IPS DF 6.9 (cell line): ENCODE results near the gene SRI.
"Not testable (repeated sequence)": the region's sequence is repeated elsewhere in the genome, so short reads cannot be mapped to it uniquely, and the experiment has no call there.

Experiments used
- DNase-seq: peaks from one replicate; pipeline ENCODE4 v3.0.0-alpha.2; 2013; ENCODE audit warnings: low read depth, low spot score
- H3K27ac ChIP-seq: one replicate; pipeline ENCODE4 v1.5.1; 2013; ENCODE audit warnings: low read length, control low read depth
- H3K27me3 ChIP-seq: 2 replicates; pipeline ENCODE4 v1.6.1; 2013; ENCODE audit warnings: mild to moderate bottlenecking, low read length; ENCODE audit not compliant: control insufficient read depth, insufficient read depth
- H3K36me3 ChIP-seq: 2 replicates; pipeline ENCODE4 v1.6.1; 2013; ENCODE audit warnings: low read length; ENCODE audit not compliant: control insufficient read depth, insufficient read depth
- H3K4me1 ChIP-seq: 2 replicates; pipeline ENCODE4 v1.6.1; 2013; ENCODE audit warnings: low read length; ENCODE audit not compliant: control insufficient read depth, insufficient read depth
- H3K4me3 ChIP-seq: 2 replicates; pipeline ENCODE4 v1.5.1; 2013; ENCODE audit warnings: mild to moderate bottlenecking, low read length
- H3K9me3 ChIP-seq: 2 replicates; pipeline ENCODE4 v1.6.1; 2013; ENCODE audit warnings: low read length, inconsistent platforms; ENCODE audit not compliant: control insufficient read depth, insufficient read depth
- WGBS: extraction: QIAGEN DNeasy Blood & Tissue Kit; methylation state at CpG from one replicate; pipeline ENCODE4 v1.1.7; 2013; ENCODE audit warnings: mixed read lengths, missing lambda C conversion rate; ENCODE audit not compliant: insufficient read length, insufficient coverage; 5-methylcytosine and 5-hydroxymethylcytosine counted together

SRI gene, protein sequence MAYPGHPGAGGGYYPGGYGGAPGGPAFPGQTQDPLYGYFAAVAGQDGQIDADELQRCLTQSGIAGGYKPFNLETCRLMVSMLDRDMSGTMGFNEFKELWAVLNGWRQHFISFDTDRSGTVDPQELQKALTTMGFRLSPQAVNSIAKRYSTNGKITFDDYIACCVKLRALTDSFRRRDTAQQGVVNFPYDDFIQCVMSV

DNA sequence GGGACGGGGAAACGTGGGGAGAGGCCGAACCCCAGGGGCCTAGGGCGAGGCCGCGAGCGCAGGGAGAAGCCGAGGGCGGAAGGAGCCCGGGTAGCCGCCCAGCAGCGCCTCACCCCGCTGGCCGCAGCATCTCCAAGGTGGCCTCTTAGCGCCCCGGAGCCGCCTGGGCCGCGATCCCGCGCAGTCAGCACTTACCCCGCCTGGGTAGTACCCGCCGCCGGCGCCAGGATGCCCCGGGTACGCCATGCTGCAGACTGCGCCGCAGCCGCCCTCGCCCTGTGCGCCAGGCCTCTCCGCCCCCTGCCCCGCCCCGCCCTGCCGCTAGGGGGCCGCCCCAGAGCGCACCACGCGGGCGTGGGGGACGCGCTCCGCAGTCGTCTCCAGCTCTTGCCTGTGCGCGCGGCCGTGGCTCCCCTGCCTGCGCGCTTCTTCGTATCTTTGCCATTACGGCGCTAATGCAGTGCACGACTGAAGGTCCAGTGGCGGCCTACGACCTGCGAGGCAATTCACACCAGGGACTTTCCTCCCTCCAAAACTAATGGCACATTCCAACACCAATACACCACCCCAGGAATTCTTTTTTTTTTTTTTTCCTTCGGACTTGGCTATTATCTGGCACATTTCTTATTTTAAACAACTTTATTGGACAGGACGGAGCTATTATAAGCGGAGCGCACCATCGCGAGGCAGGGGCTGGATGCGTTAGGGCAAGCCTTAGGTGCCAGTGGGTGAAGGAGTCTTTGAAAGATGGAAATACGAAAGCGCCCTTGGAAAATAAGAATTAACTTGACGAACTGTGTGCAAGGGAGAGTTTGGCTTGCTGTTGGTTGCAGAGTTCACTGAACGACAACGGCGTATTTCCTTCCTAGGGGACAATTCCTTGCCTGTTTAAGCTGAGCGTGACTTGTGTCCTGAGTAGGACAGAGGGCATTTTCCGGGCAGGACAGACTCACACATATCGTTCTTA is at the start of gene SRI:
Gene SRI, minus strand, starts transcription at position 258 of the 967 bp plus-strand sequence. Its CDS starts 12 bp downstream, at position 246.
- DNase-seq: no peak
- H3K4me3 ChIP-seq: peak within 1 kb of the TSS; percentile 65
- H3K9me3 ChIP-seq: no peaks in the 10 kb centered on the region
- WGBS: no CpG with 5 or more reads among the region's 75 CpGs
- no peak within 1 kb of the TSS for H3K27ac ChIP-seq
- peaks cover 4% of the 10 kb centered on the region; the same call in 1 of the 2 replicates for H3K36me3 ChIP-seq
- no peaks in the 10 kb centered on the region for H3K27me3 ChIP-seq
- peaks cover 2% of the 10 kb centered on the region; the same call in 1 of the 2 replicates for H3K4me1 ChIP-seq

DNA sequence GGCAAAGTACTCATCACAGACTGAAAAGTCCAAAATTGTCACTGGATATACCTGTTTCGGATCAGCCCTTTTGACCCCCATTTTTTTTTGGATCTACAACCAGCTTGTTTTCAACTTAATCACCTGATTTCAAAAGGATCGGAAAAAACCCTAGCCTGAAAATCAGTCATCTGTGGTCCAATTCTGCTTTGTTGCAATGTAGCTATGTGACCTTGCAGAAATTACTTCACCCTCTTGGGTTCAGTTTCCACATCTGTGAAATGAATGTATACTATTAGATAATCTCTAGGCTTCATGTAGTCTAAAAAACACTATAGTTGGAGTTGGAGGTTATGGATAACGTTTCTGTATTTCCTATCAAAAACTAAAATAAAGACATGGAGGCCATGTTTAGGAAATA is 49.7 kb upstream of the SRI start:
- no CpG with 5 or more reads among the region's 3 CpGs for WGBS
- no peak overlapping the region for H3K27ac ChIP-seq
- no peak for DNase-seq

DNA sequence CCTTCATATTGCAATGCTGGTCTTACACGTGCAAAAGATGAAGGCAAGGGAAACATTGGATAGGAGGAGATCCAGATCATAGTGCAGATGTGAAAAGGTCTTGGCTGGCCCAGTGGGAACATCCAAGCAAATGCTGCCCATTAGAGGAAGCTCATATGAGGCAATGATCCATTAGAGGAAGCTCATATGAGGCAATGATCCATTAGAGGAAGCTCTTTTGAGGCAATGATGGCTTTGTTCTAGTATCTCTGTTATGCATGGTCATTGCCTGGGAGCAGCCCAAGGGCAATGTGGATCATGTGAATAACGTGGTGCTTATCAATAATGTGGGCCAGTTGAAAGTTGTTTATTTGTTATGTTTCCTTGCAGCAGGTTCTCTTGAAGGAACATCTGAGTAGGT is 49.0 kb upstream of the SRI start:
- H3K27ac ChIP-seq: no peak overlapping the region
- DNase-seq: no peak
- no peaks in the 10 kb centered on the region for H3K36me3 ChIP-seq
- H3K9me3 ChIP-seq: no peaks in the 10 kb centered on the region
- H3K4me1 ChIP-seq: no peaks in the 10 kb centered on the region
- no CpG with 5 or more reads among the region's 2 CpGs for WGBS
- no peaks in the 10 kb centered on the region for H3K27me3 ChIP-seq
- no peak overlapping the region for H3K4me3 ChIP-seq

More for the DNA sequence above, 49.7 kb upstream of the SRI start:
- Histone ChIP-seq H3K4me1 (no peaks in the 10 kb centered on the region), H3K4me3 (no peak overlapping the region), H3K36me3 (no peaks in the 10 kb centered on the region), H3K27me3 (no peaks in the 10 kb centered on the region), H3K9me3 (no peaks in the 10 kb centered on the region)

DNA sequence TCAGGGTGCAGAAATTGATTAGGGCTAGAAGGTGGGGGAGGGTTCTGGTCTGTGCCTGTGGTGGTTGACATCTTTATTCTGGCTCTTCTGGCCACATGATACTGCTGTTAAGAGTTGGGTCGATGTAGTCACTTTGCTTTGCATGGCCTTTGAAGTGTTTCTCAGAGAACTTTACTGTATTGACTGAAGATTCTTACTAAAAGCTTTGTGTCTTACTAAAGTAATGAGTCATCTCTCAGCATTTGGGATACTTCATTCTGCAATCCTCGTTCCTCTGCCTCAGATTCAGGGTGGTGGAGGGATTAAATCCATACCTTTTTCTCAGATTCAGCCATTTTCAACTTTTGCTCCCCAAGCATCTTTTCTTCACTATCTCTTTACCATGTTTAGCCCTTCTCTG is 48.2 kb upstream of the SRI start:
- H3K27me3 ChIP-seq: no peaks in the 10 kb centered on the region
- no peak for DNase-seq
- H3K4me1 ChIP-seq: no peaks in the 10 kb centered on the region
- WGBS: no CpG with 5 or more reads among the region's 2 CpGs
- no peaks in the 10 kb centered on the region for H3K9me3 ChIP-seq
- H3K27ac ChIP-seq: no peak overlapping the region
- H3K36me3 ChIP-seq: no peaks in the 10 kb centered on the region
- no peak overlapping the region for H3K4me3 ChIP-seq

DNA sequence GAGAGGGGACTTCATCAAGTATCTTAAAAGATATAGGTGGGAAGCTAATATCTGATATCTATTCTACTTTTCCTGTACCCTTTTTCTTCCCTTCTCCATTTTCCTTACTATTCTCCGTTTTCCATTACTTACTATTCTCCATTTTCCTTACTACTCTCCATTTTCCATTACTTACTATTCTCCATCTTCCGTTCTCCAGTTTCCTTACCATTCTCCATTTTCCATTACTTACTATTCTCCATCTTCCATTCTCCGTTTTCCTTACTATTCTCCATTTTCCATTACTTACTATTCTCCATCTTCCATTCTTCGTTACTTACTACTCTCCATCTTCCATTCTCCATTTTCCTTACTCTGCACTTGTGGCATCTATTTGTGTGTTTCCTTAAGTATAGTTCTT is 47.6 kb upstream of the SRI start:
- Histone ChIP-seq H3K27ac (no peak overlapping the region), H3K27me3 (no peaks in the 10 kb centered on the region), H3K4me1 (no peaks in the 10 kb centered on the region), H3K9me3 (no peaks in the 10 kb centered on the region), H3K36me3 (no peaks in the 10 kb centered on the region), H3K4me3 (no peak overlapping the region)
- no peak for DNase-seq
- 100% methylated on average over 4 of the region's 4 CpGs for WGBS

DNA sequence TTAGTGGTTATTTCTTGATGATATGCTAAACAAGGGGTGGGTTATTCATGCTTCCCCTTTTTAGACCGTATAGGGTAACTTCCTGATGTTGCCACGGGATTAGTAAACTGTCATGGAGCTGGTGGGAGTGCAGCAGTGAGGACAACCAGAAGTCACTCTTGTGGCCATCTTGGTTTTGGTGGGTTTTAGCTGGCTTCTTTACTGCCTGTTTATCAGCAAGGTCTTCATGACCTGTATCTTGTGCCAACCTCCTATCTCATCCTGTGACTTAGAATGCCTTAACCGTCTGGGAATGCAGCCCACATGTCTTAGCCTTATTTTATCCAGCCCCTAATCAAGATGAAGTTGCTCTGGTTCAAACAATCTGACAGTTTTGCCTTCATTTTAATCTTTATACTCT is 45.1 kb upstream of the SRI start:
- H3K27me3 ChIP-seq, H3K4me1 ChIP-seq, DNase-seq, H3K36me3 ChIP-seq, H3K27ac ChIP-seq, H3K4me3 ChIP-seq, H3K9me3 ChIP-seq: not testable (repeated sequence)
- WGBS: no CpG with 5 or more reads among the region's 3 CpGs

DNA sequence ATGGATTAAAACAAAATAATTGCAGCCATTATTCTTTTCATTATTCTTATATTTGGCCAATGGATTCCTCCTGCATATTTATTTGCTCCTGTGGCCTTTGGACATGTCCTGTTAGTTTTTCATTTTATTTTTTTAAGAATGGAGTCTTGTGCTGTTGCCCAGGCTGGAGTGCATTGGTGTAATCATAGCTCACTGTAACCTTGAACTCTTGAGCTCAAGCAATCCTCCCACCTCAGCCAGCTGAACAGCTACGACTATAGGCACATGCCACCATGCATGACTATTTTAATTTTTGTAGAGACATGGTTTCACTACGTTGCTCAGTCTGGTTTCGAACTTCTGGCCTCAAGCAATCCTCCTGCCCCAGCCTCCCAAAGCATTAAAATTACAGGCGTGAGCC is 42.7 kb upstream of the SRI start:
- no CpG with 5 or more reads among the region's 4 CpGs for WGBS
- Histone ChIP-seq H3K27ac (no peak overlapping the region), H3K4me1 (no peaks in the 10 kb centered on the region), H3K9me3 (no peaks in the 10 kb centered on the region), H3K4me3 (no peak overlapping the region), H3K27me3 (no peaks in the 10 kb centered on the region), H3K36me3 (no peaks in the 10 kb centered on the region)
- DNase-seq: no peak

DNA sequence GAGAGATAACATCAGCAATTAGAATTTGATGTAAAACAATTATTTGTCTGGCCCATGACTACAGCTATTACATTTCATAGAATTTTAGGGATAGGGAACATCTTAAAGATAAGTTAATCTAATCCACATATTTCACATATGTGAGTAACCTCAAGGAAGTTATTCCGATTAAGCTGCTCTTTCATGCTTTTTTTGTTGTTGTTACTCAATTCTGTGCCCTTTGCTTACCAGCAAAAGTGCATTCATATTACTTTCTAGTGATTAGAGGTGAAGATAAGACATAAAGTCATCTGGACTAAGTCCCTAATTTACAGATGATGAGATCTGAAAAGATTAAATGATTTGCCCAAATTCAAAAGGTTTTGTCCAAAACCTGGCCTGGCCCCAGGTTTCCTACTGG is 40.9 kb upstream of the SRI start:
- no peak overlapping the region for H3K27ac ChIP-seq
- no peaks in the 10 kb centered on the region for H3K4me1 ChIP-seq
- H3K4me3 ChIP-seq: no peak overlapping the region
- no peaks in the 10 kb centered on the region for H3K27me3 ChIP-seq
- DNase-seq: no peak
- no peaks in the 10 kb centered on the region for H3K9me3 ChIP-seq
- no CpG with 5 or more reads among the region's 1 CpG for WGBS
- H3K36me3 ChIP-seq: no peaks in the 10 kb centered on the region

DNA sequence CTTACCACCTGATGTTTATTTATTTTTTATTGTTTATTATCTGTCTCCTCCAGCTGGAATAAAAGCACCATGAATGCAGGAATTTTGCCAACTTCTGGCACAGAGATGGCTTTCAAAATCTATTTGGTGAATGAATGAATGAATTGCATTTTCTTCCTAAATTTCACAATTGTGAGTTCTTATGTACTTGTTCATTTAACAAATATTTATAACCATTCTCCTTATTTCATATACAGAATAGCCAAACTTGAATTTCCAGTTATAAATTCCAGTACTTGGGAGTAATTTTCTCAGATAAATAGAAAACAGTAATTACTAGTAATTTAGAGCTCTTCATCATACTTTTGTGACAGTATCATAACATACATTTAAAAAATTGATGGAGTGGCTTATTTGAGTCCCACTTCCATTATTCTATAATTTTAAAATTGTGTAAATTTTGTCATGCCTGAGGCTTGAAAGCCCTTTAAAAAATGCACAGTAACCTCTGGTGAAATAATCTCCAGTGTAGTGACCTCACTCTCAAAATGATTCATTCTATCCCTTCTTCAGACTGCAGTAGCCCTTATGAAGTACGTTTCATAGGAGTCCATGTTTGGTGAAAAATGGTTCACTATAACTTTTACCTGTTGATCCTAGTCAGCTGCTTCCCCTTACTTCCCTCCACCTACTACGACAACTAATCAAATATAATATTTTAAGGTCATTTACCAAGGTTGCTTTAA is 40.0 kb upstream of the SRI start:
- H3K4me1 ChIP-seq: no peaks in the 10 kb centered on the region
- no peaks in the 10 kb centered on the region for H3K27me3 ChIP-seq
- H3K27ac ChIP-seq: no peak overlapping the region
- WGBS: 100% methylated on average over 1 of the region's 2 CpGs
- no peak for DNase-seq
- H3K36me3 ChIP-seq: no peaks in the 10 kb centered on the region
- no peaks in the 10 kb centered on the region for H3K9me3 ChIP-seq
- no peak overlapping the region for H3K4me3 ChIP-seq

DNA sequence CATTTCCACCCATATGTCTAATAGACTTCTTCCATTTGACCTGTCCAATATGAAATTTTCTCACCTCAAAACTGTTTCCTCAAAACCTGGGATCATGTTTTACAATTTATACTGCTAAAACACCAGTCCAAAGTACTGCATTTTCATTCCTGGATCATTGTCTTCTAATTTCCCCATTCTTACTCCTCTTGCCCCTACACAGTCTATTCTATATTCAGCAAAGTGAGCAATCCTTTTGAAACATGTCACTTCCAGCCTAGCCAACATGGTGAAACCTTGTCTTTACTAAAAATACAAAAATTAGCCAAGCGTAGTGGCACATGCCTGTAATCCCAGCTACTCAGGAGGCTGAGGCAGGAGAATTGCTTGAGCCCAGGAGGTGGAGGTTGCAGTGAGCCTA is 38.5 kb upstream of the SRI start:
- not testable (repeated sequence) for H3K27me3 ChIP-seq, DNase-seq, H3K9me3 ChIP-seq, H3K4me1 ChIP-seq, H3K36me3 ChIP-seq, H3K4me3 ChIP-seq, H3K27ac ChIP-seq
- WGBS: no CpG with 5 or more reads among the region's 1 CpG
